ENCODE results near the gene PHF10.

Gene PHF10

GRCh38 chr6:169720207-169720855 lies 4.0 kb downstream of the PHF10 start:
- H3K4me1 ChIP-seq (ENCODE audit: control insufficient read depth, insufficient read depth, low read length) = peaks cover 21% of the 10 kb centered on the region
- H3K9me3 ChIP-seq (replicated peaks; ENCODE audit: low read length) = no peaks in the 10 kb centered on the region
- no peak overlapping the region for H3K4me3 ChIP-seq (ENCODE audit: low read length)
- H3K36me3 ChIP-seq (ENCODE audit: insufficient read depth, low read length) = peaks cover 12% of the 10 kb centered on the region
- no peak overlapping the region for H3K4me2 ChIP-seq (ENCODE audit: low read length)
- no peak overlapping the region for H3K9ac ChIP-seq (ENCODE audit: low read depth, low read length)
- H3K27me3 ChIP-seq (ENCODE audit: control insufficient read depth, insufficient read depth, low read length) = no peaks in the 10 kb centered on the region

GRCh38 chr6:169719117-169719516 lies 5.2 kb downstream of the PHF10 start:
- H3K9ac ChIP-seq (ENCODE audit: low read depth, low read length) = no peak overlapping the region
- H3K36me3 ChIP-seq (ENCODE audit: insufficient read depth, low read length) = peaks cover 21% of the 10 kb centered on the region
- H3K27me3 ChIP-seq (ENCODE audit: control insufficient read depth, insufficient read depth, low read length) = no peaks in the 10 kb centered on the region
- H3K9me3 ChIP-seq (replicated peaks; ENCODE audit: low read length) = no peaks in the 10 kb centered on the region
- H3K4me3 ChIP-seq (ENCODE audit: low read length) = no peak overlapping the region
- peaks cover 14% of the 10 kb centered on the region for H3K4me1 ChIP-seq (ENCODE audit: control insufficient read depth, insufficient read depth, low read length)
- H3K4me2 ChIP-seq (ENCODE audit: low read length) = no peak overlapping the region

GRCh38 chr6:169714595-169714994 lies 9.7 kb downstream of the PHF10 start:
- Histone ChIP-seq H3K4me1 (ENCODE audit: control insufficient read depth, insufficient read depth, low read length) (peaks cover 2% of the 10 kb centered on the region), H3K9ac (ENCODE audit: low read depth, low read length) (no peak overlapping the region), H3K9me3 (replicated peaks; ENCODE audit: low read length) (no peaks in the 10 kb centered on the region), H3K27me3 (ENCODE audit: control insufficient read depth, insufficient read depth, low read length) (no peaks in the 10 kb centered on the region), H3K4me2 (ENCODE audit: low read length) (no peak overlapping the region), H3K36me3 (ENCODE audit: insufficient read depth, low read length) (peaks cover 25% of the 10 kb centered on the region), H3K4me3 (ENCODE audit: low read length) (no peak overlapping the region)

- Histone ChIP-seq H3K27me3 (ENCODE audit: control insufficient read depth, insufficient read depth, low read length) (no peaks in the 10 kb centered on the region), H3K9ac (ENCODE audit: low read depth, low read length) (no peak overlapping the region), H3K4me1 (ENCODE audit: control insufficient read depth, insufficient read depth, low read length) (no peaks in the 10 kb centered on the region), H3K4me3 (ENCODE audit: low read length) (no peak overlapping the region), H3K36me3 (ENCODE audit: insufficient read depth, low read length) (peaks cover 25% of the 10 kb centered on the region), H3K4me2 (ENCODE audit: low read length) (no peak overlapping the region), H3K9me3 (replicated peaks; ENCODE audit: low read length) (no peaks in the 10 kb centered on the region)
Observed at GRCh38 chr6:169714178-169714577, 10.1 kb downstream of the PHF10 start.

GRCh38 chr6:169710009-169710408 lies 14.3 kb downstream of the PHF10 start:
- no peaks in the 10 kb centered on the region for H3K9me3 ChIP-seq (replicated peaks; ENCODE audit: low read length)
- no peak overlapping the region for H3K4me3 ChIP-seq (ENCODE audit: low read length)
- peaks cover 20% of the 10 kb centered on the region for H3K36me3 ChIP-seq (ENCODE audit: insufficient read depth, low read length)
- H3K4me2 ChIP-seq (ENCODE audit: low read length) = no peak overlapping the region
- H3K4me1 ChIP-seq (ENCODE audit: control insufficient read depth, insufficient read depth, low read length) = no peaks in the 10 kb centered on the region
- H3K9ac ChIP-seq (ENCODE audit: low read depth, low read length) = no peak overlapping the region
- H3K27me3 ChIP-seq (ENCODE audit: control insufficient read depth, insufficient read depth, low read length) = no peaks in the 10 kb centered on the region

- Histone ChIP-seq H3K27me3 (ENCODE audit: control insufficient read depth, insufficient read depth, low read length) (no peaks in the 10 kb centered on the region), H3K36me3 (ENCODE audit: insufficient read depth, low read length) (peaks cover 13% of the 10 kb centered on the region), H3K4me1 (ENCODE audit: control insufficient read depth, insufficient read depth, low read length) (peaks cover 2% of the 10 kb centered on the region), H3K9ac (ENCODE audit: low read depth, low read length) (no peak overlapping the region), H3K4me3 (ENCODE audit: low read length) (no peak overlapping the region), H3K9me3 (replicated peaks; ENCODE audit: low read length) (no peaks in the 10 kb centered on the region), H3K4me2 (ENCODE audit: low read length) (no peak overlapping the region)
Observed at GRCh38 chr6:169709293-169709692, 15.0 kb downstream of the PHF10 start.

- Histone ChIP-seq H3K9me3 (replicated peaks; ENCODE audit: low read length) (no peaks in the 10 kb centered on the region), H3K9ac (ENCODE audit: low read depth, low read length) (no peak overlapping the region), H3K4me1 (ENCODE audit: control insufficient read depth, insufficient read depth, low read length) (peaks cover 17% of the 10 kb centered on the region), H3K4me2 (ENCODE audit: low read length) (no peak overlapping the region), H3K36me3 (ENCODE audit: insufficient read depth, low read length) (peaks cover 13% of the 10 kb centered on the region), H3K27me3 (ENCODE audit: control insufficient read depth, insufficient read depth, low read length) (no peaks in the 10 kb centered on the region), H3K4me3 (ENCODE audit: low read length) (no peak overlapping the region)
Observed at GRCh38 chr6:169707772-169708171, 16.5 kb downstream of the PHF10 start.

- Histone ChIP-seq H3K4me3 (ENCODE audit: low read length) (peak overlapping the region; percentile 82), H3K9ac (ENCODE audit: low read depth, low read length) (peak overlapping the region; percentile 95), H3K4me2 (ENCODE audit: low read length) (peak overlapping the region; percentile 90), H3K9me3 (replicated peaks; ENCODE audit: low read length) (no peaks in the 10 kb centered on the region), H3K36me3 (ENCODE audit: insufficient read depth, low read length) (peaks cover 13% of the 10 kb centered on the region), H3K27me3 (ENCODE audit: control insufficient read depth, insufficient read depth, low read length) (no peaks in the 10 kb centered on the region), H3K4me1 (ENCODE audit: control insufficient read depth, insufficient read depth, low read length) (peaks cover 32% of the 10 kb centered on the region)
Observed at GRCh38 chr6:169702840-169703246, 21.5 kb downstream of the PHF10 start.

GRCh38 chr6:169701954-169702839 lies 22.1 kb downstream of the PHF10 start, which contains the start of the genes C6orf120 and WDR27:
Gene C6orf120, plus strand, starts transcription at chr6:169702126. Its CDS starts 334 bp downstream, at chr6:169702460.
Gene WDR27, minus strand, starts transcription at chr6:169702029. Its CDS starts 13,024 bp downstream, at chr6:169689005.
- Histone ChIP-seq H3K9me3 (replicated peaks; ENCODE audit: low read length) (no peaks in the 10 kb centered on the region), H3K9ac (ENCODE audit: low read depth, low read length) (peak within 1 kb of the TSS; percentile 95), H3K4me1 (ENCODE audit: control insufficient read depth, insufficient read depth, low read length) (peaks cover 32% of the 10 kb centered on the region), H3K36me3 (ENCODE audit: insufficient read depth, low read length) (peaks cover 13% of the 10 kb centered on the region), H3K4me2 (ENCODE audit: low read length) (peak within 1 kb of the TSS; percentile 90), H3K4me3 (ENCODE audit: low read length) (peak within 1 kb of the TSS; percentile 82), H3K27me3 (ENCODE audit: control insufficient read depth, insufficient read depth, low read length) (no peaks in the 10 kb centered on the region)

- Histone ChIP-seq H3K4me1 (ENCODE audit: control insufficient read depth, insufficient read depth, low read length) (peaks cover 32% of the 10 kb centered on the region), H3K9ac (ENCODE audit: low read depth, low read length) (peak overlapping the region; percentile 95), H3K27me3 (ENCODE audit: control insufficient read depth, insufficient read depth, low read length) (no peaks in the 10 kb centered on the region), H3K4me3 (ENCODE audit: low read length) (peak overlapping the region; percentile 82), H3K9me3 (replicated peaks; ENCODE audit: low read length) (no peaks in the 10 kb centered on the region), H3K36me3 (ENCODE audit: insufficient read depth, low read length) (peaks cover 13% of the 10 kb centered on the region), H3K4me2 (ENCODE audit: low read length) (peak overlapping the region; percentile 90)
Observed at GRCh38 chr6:169701311-169701953, 22.9 kb downstream of the PHF10 start.

GRCh38 chr6:169700296-169700695 lies 24.0 kb downstream of the PHF10 start:
- peaks cover 32% of the 10 kb centered on the region for H3K4me1 ChIP-seq (ENCODE audit: control insufficient read depth, insufficient read depth, low read length)
- H3K36me3 ChIP-seq (ENCODE audit: insufficient read depth, low read length) = peaks cover 8% of the 10 kb centered on the region
- H3K27me3 ChIP-seq (ENCODE audit: control insufficient read depth, insufficient read depth, low read length) = no peaks in the 10 kb centered on the region
- peak overlapping the region; percentile 82 for H3K4me3 ChIP-seq (ENCODE audit: low read length)
- peak overlapping the region; percentile 90 for H3K4me2 ChIP-seq (ENCODE audit: low read length)
- H3K9me3 ChIP-seq (replicated peaks; ENCODE audit: low read length) = no peaks in the 10 kb centered on the region
- H3K9ac ChIP-seq (ENCODE audit: low read depth, low read length) = peak overlapping the region; percentile 95

All from skeletal muscle satellite cell (primary cell).